K562 (cell line): ENCODE measurements around the gene FAM222A. TPM values are rescaled to one million over a fixed set of nuclear protein-coding genes. Genes with fewer than 3 reads are reported as not detected.

Source experiments
- ADNP ChIP-seq: fragments of 200-800 bp; sonication (Bioruptor generic); IDR thresholded peaks from 2 replicates; pipeline ENCODE4 v1.6.1; 2016; ENCODE audit warnings: missing genetic modification characterization, missing compliant biosample characterization
- ERF ChIP-seq: fragments of 450-650 bp; formaldehyde crosslinking; IDR thresholded peaks from 2 replicates; pipeline ENCODE4 v1.4.0; 2020; ENCODE audit warnings: mild to moderate bottlenecking, mixed read lengths
- ETV1 ChIP-seq: fragments of 450-650 bp; conservative IDR thresholded peaks from 2 replicates; pipeline ENCODE4 v1.6.1; 2016; ENCODE audit warnings: missing genetic modification characterization, control low read depth, low read depth, missing compliant biosample characterization
- FOXK2 ChIP-seq, 2 experiments: fragments of 450-650 bp; IDR thresholded peaks in 1 of 2; conservative IDR thresholded peaks in 1 of 2; 2 replicates each; pipeline ENCODE4 v1.6.1; 2016; ENCODE audit warnings: low read depth in 2 of 2, mild to moderate bottlenecking in 1 of 2
- GTF2A2 ChIP-seq: IDR thresholded peaks from 2 replicates; pipeline ENCODE4 v1.6.1; 2016; ENCODE audit warnings: mild to moderate bottlenecking, missing genetic modification characterization, missing compliant biosample characterization
- KDM1A ChIP-seq, 2 experiments: fragments of 450-650 bp; IDR thresholded peaks; 2 replicates each; pipeline ENCODE4 v1.6.1; 2016; ENCODE audit warnings: mild to moderate bottlenecking in 2 of 2
- NFE2 ChIP-seq: IDR thresholded peaks from 2 replicates; pipeline ENCODE4 v1.6.1; 2014; ENCODE audit warnings: antibody characterized with exemption, low read depth
- NKRF ChIP-seq: fragments of 450-650 bp; IDR thresholded peaks from 2 replicates; pipeline ENCODE4 v1.6.1; 2016; ENCODE audit warnings: borderline replicate concordance
- NR2C2 ChIP-seq, 2 experiments: fragments of 200-800 bp in 1 of 2; sonication (Bioruptor generic) in 1 of 2; sonication (generic) in 1 of 2; formaldehyde crosslinking in 1 of 2; IDR thresholded peaks; 2 replicates each; pipeline versions ENCODE4 v1.6.1 to v1.8.0; 2016 to 2022; ENCODE audit warnings: mild to moderate bottlenecking in 1 of 2, missing compliant biosample characterization in 1 of 2, missing genetic modification characterization in 1 of 2, missing genetic modification reagents in 1 of 2
- RAD51 ChIP-seq: fragments of 450-650 bp; IDR thresholded peaks from 2 replicates; pipeline ENCODE4 v1.7.1; 2016; ENCODE audit warnings: low read depth, mild to moderate bottlenecking, borderline replicate concordance
- RBM25 ChIP-seq: fragments of 200-400 bp; formaldehyde crosslinking; IDR thresholded peaks from 2 replicates; pipeline ENCODE4 v1.6.1; 2018; ENCODE audit warnings: low read length, low read depth, moderate library complexity; ENCODE audit not compliant: severe bottlenecking
- RFX7 ChIP-seq: fragments of 250-450 bp; sonication (Bioruptor Pico); IDR thresholded peaks from 2 replicates; pipeline ENCODE4 v1.5.1; 2021; ENCODE audit warnings: mild to moderate bottlenecking
- RUNX1 ChIP-seq: sonication (generic); IDR thresholded peaks from 2 replicates; pipeline ENCODE4 v1.6.1; 2016; ENCODE audit warnings: antibody characterized with exemption, low read depth
- SRSF7 ChIP-seq: fragments of 200-400 bp; formaldehyde crosslinking; optimal IDR thresholded peaks from 2 replicates; pipeline ENCODE3; 2017; ENCODE audit warnings: mild to moderate bottlenecking, low read depth, low read length
- ZFP1 ChIP-seq: fragments of 450-650 bp; formaldehyde crosslinking; IDR thresholded peaks from 2 replicates; pipeline ENCODE4 v1.4.0; 2020; ENCODE audit warnings: mild to moderate bottlenecking, mixed read lengths
- ZFPM2 ChIP-seq: fragments of 250-450 bp; sonication (Bioruptor Pico); IDR thresholded peaks from 2 replicates; pipeline ENCODE4 v1.5.1; 2022; ENCODE audit warnings: mild to moderate bottlenecking
- ZNF561 ChIP-seq: fragments of 450-650 bp; formaldehyde crosslinking; conservative IDR thresholded peaks from 2 replicates; pipeline ENCODE4 v1.4.0; 2020; ENCODE audit warnings: mild to moderate bottlenecking, moderate library complexity
- ZNF717 ChIP-seq: fragments of 250-450 bp; sonication (Bioruptor Pico); IDR thresholded peaks from 2 replicates; pipeline ENCODE4 v1.5.0; 2021
- ZNF740 ChIP-seq, 3 experiments: fragments of 200-800 bp in 1 of 3; sonication (Bioruptor generic) in 1 of 3; sonication (generic) in 1 of 3; formaldehyde crosslinking in 1 of 3; IDR thresholded peaks; 2 replicates each; pipeline versions ENCODE4 v1.6.1 to v1.8.0; 2016 to 2022; ENCODE audit warnings: mild to moderate bottlenecking in 2 of 3, missing compliant biosample characterization in 2 of 3, missing genetic modification characterization in 2 of 3, missing genetic modification reagents in 1 of 3
- polyA plus RNA-seq, 8 experiments: library from polyadenylated mRNA; depleted of rRNA in 4 of 8; stranded (reverse) in 5 of 8; unstranded in 3 of 8; fragments of >200 nt; fragmentation: Nextera tagmentation in 2 of 8; fragmentation: Illumina TruSeq in 1 of 8; extraction: Ambion mirVana in 2 of 8; extraction: Trizol in 1 of 8; gene quantifications; 2 replicates each; pipeline versions ENCODE4 v1.2.1 to v1.2.3, GENCODE V29; 2011 to 2014; ENCODE audit warnings: inconsistent platforms in 1 of 8, missing spikeins in 1 of 8
- total RNA-seq, 7 experiments: library from RNA; depleted of rRNA in 6 of 7; stranded (reverse); fragments of >200 nt in 6 of 7; fragmentation: Illumina TruSeq in 2 of 7; extraction: Trizol in 2 of 7; gene quantifications; 2 replicates each; pipeline versions ENCODE4 v1.2.1 to v1.2.3, GENCODE V29; 2011 to 2021; ENCODE audit warnings: low replicate concordance in 1 of 7
- TF ChIP-seq, protein P1 (sequence below): IDR thresholded peaks from 2 replicates; pipeline ENCODE4 v1.6.1; 2016; ENCODE audit warnings: missing genetic modification characterization, missing compliant biosample characterization
- TF ChIP-seq, protein P2 (sequence below), 3 experiments: fragments of 200-800 bp in 1 of 3; fragments of 250-450 bp in 1 of 3; fragments of 450-650 bp in 1 of 3; sonication (Bioruptor Pico) in 1 of 3; sonication (Bioruptor generic) in 1 of 3; formaldehyde crosslinking in 1 of 3; IDR thresholded peaks; 2 replicates each; pipeline versions ENCODE4 v1.6.1 to v1.8.0; 2016 to 2022; ENCODE audit warnings: mild to moderate bottlenecking in 2 of 3, missing genetic modification characterization in 2 of 3, missing compliant biosample characterization in 1 of 3, moderate library complexity in 1 of 3

The FAM222A gene
- total and polyA plus RNA-seq, 9 of the 15 experiments (the other 6 are each of a cell fraction or from before 2014, with no cell fraction given), result 0.03 to 0.36 (median 0.12) TPM; not detected in 1

GRCh38 chr12:109708939-109709338, 4.7 kb upstream of the FAM222A start (continued):
- no peak for TF ChIP-seq SRSF7
- TF ChIP-seq GTF2A2, result no peak
- no peak for TF ChIP-seq ZFP1 (CRISPR knock-in tag)
- TF ChIP-seq NFE2, result no peak
- TF ChIP-seq RFX7 (CRISPR knock-in tag), result no peak
- no peak for TF ChIP-seq RAD51
- no peak for TF ChIP-seq ZNF561 (CRISPR knock-in tag)
- TF ChIP-seq RBM25, result peak; percentile 66
- TF ChIP-seq NKRF, result no peak
- TF ChIP-seq KDM1A (IDR thresholded peaks at IDR 0.05), result 0 out of 4 replicates have a peak, but pooled peaks have one; percentile 26 to 49
- 0 out of 2 replicates have a peak, but pooled peaks have one; percentile 22 for TF ChIP-seq ADNP (tag)
- TF ChIP-seq RUNX1, result no peak
- TF ChIP-seq NR2C2 (CRISPR knock-in tag; IDR thresholded peaks at IDR 0.05), result no peak
- no peak for TF ChIP-seq NR2C2 (tag; IDR thresholded peaks at IDR 0.05)
- TF ChIP-seq, protein P1, sequence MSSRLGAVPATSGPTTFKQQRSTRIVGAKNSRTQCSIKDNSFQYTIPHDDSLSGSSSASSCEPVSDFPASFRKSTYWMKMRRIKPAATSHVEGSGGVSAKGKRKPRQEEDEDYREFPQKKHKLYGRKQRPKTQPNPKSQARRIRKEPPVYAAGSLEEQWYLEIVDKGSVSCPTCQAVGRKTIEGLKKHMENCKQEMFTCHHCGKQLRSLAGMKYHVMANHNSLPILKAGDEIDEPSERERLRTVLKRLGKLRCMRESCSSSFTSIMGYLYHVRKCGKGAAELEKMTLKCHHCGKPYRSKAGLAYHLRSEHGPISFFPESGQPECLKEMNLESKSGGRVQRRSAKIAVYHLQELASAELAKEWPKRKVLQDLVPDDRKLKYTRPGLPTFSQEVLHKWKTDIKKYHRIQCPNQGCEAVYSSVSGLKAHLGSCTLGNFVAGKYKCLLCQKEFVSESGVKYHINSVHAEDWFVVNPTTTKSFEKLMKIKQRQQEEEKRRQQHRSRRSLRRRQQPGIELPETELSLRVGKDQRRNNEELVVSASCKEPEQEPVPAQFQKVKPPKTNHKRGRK (tag), result no peak
- TF ChIP-seq ZNF740 (CRISPR knock-in tag; IDR thresholded peaks at IDR 0.05), result no peak
- TF ChIP-seq ZNF740 (tag; IDR thresholded peaks at IDR 0.05), result no peak
- TF ChIP-seq ERF (CRISPR knock-in tag), result no peak
- TF ChIP-seq, protein P2, sequence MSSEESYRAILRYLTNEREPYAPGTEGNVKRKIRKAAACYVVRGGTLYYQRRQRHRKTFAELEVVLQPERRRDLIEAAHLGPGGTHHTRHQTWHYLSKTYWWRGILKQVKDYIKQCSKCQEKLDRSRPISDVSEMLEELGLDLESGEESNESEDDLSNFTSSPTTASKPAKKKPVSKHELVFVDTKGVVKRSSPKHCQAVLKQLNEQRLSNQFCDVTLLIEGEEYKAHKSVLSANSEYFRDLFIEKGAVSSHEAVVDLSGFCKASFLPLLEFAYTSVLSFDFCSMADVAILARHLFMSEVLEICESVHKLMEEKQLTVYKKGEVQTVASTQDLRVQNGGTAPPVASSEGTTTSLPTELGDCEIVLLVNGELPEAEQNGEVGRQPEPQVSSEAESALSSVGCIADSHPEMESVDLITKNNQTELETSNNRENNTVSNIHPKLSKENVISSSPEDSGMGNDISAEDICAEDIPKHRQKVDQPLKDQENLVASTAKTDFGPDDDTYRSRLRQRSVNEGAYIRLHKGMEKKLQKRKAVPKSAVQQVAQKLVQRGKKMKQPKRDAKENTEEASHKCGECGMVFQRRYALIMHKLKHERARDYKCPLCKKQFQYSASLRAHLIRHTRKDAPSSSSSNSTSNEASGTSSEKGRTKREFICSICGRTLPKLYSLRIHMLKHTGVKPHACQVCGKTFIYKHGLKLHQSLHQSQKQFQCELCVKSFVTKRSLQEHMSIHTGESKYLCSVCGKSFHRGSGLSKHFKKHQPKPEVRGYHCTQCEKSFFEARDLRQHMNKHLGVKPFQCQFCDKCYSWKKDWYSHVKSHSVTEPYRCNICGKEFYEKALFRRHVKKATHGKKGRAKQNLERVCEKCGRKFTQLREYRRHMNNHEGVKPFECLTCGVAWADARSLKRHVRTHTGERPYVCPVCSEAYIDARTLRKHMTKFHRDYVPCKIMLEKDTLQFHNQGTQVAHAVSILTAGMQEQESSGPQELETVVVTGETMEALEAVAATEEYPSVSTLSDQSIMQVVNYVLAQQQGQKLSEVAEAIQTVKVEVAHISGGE (CRISPR knock-in tag; IDR thresholded peaks at IDR 0.05), result no peak
- no peak for TF ChIP-seq ZFPM2
- no peak for TF ChIP-seq ETV1 (tag)
- no peak for TF ChIP-seq FOXK2 (conservative IDR thresholded peaks at IDR 0.05 in 1 of 2, IDR thresholded peaks at IDR 0.05 in 1 of 2; ENCODE audit: low read depth in 2 of 2)
- no peak for TF ChIP-seq ZNF717 (CRISPR knock-in tag)
